ENCODE results near the gene RPGR. TPM values are rescaled to one million over a fixed set of nuclear protein-coding genes. Genes with fewer than 3 reads are reported as not detected.

The RPGR gene, protein sequence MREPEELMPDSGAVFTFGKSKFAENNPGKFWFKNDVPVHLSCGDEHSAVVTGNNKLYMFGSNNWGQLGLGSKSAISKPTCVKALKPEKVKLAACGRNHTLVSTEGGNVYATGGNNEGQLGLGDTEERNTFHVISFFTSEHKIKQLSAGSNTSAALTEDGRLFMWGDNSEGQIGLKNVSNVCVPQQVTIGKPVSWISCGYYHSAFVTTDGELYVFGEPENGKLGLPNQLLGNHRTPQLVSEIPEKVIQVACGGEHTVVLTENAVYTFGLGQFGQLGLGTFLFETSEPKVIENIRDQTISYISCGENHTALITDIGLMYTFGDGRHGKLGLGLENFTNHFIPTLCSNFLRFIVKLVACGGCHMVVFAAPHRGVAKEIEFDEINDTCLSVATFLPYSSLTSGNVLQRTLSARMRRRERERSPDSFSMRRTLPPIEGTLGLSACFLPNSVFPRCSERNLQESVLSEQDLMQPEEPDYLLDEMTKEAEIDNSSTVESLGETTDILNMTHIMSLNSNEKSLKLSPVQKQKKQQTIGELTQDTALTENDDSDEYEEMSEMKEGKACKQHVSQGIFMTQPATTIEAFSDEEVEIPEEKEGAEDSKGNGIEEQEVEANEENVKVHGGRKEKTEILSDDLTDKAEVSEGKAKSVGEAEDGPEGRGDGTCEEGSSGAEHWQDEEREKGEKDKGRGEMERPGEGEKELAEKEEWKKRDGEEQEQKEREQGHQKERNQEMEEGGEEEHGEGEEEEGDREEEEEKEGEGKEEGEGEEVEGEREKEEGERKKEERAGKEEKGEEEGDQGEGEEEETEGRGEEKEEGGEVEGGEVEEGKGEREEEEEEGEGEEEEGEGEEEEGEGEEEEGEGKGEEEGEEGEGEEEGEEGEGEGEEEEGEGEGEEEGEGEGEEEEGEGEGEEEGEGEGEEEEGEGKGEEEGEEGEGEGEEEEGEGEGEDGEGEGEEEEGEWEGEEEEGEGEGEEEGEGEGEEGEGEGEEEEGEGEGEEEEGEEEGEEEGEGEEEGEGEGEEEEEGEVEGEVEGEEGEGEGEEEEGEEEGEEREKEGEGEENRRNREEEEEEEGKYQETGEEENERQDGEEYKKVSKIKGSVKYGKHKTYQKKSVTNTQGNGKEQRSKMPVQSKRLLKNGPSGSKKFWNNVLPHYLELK
- 5.3 and 7.3 TPM in 2 replicates for total RNA-seq

DNA sequence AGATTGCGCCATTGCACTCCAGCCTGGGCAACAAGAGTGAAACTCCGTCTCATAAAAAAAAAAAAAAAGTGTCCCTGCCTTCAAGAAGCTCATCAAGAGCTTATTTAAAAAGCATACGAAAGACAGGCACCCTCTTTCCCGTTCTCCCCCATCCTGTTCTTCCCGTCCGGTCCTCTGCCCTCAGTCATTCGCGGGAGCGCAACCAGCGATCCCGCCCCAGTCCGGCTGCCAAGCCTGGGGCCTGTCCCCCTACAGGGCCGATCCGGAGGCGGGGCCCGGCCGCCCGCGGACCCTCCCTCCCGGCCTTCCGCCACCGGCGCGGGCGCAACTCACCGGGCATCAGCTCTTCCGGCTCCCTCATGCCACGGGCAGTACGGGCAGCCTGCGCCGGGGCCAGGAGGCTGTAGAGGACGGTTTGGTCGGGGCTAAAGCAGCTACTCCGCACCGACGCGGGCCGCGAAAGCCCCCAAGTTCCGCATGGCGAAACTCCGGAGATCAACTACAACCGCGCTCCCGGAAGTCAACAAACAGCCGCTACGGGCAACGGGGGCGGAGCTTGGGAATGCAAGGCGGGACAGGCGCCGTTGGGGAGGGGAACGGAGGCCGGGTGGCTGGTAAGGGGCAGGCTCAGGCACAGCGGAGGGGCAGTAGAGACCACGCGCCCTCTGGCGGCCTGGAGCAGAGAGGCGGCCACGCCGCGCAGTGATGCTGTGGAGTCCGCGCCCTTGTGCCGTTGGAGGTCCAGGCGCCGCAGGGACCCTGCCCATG lies at the start of gene RPGR:
RPGR (minus strand) TSS at position 503 of the 768 bp plus-strand sequence; CDS start at position 361, 142 bp downstream.

DNA sequence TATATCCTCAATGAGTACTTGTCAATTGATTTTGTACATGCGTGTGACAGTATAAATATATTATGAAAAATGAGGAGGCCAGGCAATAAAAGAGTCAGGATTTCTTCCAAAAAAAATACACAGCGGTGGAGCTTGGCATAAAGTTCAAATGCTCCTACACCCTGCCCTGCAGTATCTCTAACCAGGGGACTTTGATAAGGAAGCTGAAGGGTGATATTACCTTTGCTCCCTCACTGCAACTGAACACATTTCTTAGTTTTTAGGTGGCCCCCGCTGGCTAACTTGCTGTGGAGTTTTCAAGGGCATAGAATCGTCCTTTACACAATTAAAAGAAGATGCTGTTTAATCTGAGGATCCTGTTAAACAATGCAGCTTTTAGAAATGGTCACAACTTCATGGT lies 25.1 kb upstream of the RPGR start, which contains the start of gene OTC:
OTC (plus strand) TSS at position 243 of the 400 bp plus-strand sequence; CDS start at position 336, 93 bp downstream.

DNA sequence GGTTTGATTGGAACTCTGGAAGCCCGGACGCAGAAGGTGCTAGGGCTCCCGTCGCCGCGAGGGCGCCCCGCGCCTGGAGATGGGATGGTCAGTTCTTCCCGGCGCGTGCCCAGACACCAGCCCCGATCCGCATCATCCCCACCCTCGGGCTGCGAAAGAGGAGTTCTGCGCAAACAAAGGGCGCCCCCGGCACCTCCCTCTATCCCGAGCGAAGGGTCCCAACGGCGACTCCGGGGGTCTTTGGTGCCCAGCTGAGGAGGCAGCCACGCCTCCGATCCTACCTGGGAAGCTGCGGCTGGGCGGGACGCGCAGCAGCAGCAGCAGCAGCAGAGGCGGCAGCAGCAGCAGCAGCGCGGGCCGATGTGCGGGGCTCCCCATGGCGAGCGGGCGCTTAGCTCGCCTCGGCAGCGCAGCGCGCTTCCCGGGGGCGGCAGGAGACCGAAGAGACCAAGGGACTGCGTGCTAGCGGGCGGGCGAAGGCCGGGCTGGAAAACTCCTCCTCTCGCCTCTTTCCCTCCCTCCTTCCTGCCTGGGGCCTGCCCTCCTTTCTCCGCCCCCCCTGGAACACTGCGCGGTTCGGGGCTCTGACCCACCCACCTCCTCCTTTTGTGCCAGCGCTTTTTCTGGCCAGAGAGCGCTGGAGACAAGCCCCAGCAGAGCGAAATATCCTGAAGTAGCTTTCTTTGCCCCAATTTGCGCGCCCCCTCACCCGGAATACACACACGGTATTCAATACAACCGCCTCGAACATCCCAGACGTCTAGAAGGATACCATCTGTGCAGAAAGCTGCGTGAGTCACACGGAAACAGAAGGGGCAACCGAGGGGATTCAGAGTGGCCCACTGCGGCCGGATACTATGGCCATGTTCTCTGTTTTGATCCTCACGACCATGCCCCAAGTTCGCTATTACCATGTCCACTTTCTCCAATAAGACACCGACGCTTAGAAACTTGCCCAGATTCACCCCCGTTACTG lies 106.6 kb downstream of the RPGR start, which contains the start of gene SRPX:
SRPX (minus strand) TSS at position 457 of the 976 bp plus-strand sequence; CDS start at position 378, 79 bp downstream.

Other genes starting within 250 kb of the RPGR start
- gene SRPX, start 106.6 kb downstream of the RPGR start, total RNA-seq: 65.0 and 70.6 TPM in 2 replicates
- gene OTC, start 25.1 kb upstream of the RPGR start, total RNA-seq: not detected in 2 replicates
- 0.19 and 0.40 TPM in 2 replicates for gene TSPAN7, start 234.0 kb upstream of the RPGR start, total RNA-seq

Data from aortic smooth muscle cell (primary cell).